Astrocyte (in vitro differentiated cells and primary cell): ENCODE results near the gene SQOR. TPM values are rescaled to one million over a fixed set of nuclear protein-coding genes. Genes with fewer than 3 reads are reported as not detected.

Source experiments
- DNase-seq: peaks from one replicate; pipeline ENCODE4 v3.0.0-alpha.2; 2010; ENCODE audit warnings: low read depth
- FAIRE-seq: peaks from 2 replicates; lab custom pipeline; 2011; peaks lifted over from hg19 to GRCh38; lab: Jason Lieb, UNC
- H2AFZ ChIP-seq: 2 replicates; pipeline ENCODE4 v1.6.0; 2012; ENCODE audit warnings: low read depth, low read length, inconsistent platforms
- H3K27ac ChIP-seq: 2 replicates; pipeline ENCODE4 v1.5.1; 2011; ENCODE audit warnings: low read depth, low read length, inconsistent platforms
- H3K27me3 ChIP-seq: 2 replicates; pipeline ENCODE4 v1.6.0; 2011; ENCODE audit warnings: low read length, inconsistent platforms; ENCODE audit not compliant: insufficient read depth
- H3K36me3 ChIP-seq: 2 replicates; pipeline ENCODE4 v1.5.1; 2011; ENCODE audit warnings: low read length, inconsistent platforms; ENCODE audit not compliant: insufficient read depth
- H3K4me1 ChIP-seq: 2 replicates; pipeline ENCODE4 v1.5.1; 2011; ENCODE audit warnings: low read length, inconsistent platforms; ENCODE audit not compliant: insufficient read depth
- H3K4me2 ChIP-seq: 2 replicates; pipeline ENCODE4 v1.6.0; 2012; ENCODE audit warnings: low read length, inconsistent platforms
- H3K4me3 ChIP-seq: 2 replicates; pipeline ENCODE4 v1.5.1; 2011; ENCODE audit warnings: low read depth, mild to moderate bottlenecking, low read length, inconsistent platforms; ENCODE audit not compliant: insufficient read depth
- H3K79me2 ChIP-seq: 2 replicates; pipeline ENCODE4 v1.6.0; 2012; ENCODE audit warnings: mild to moderate bottlenecking, low read length, inconsistent platforms; ENCODE audit not compliant: insufficient read depth
- H3K9ac ChIP-seq: 2 replicates; pipeline ENCODE4 v1.6.0; 2012; ENCODE audit warnings: mild to moderate bottlenecking, low read length, inconsistent platforms
- H3K9me3 ChIP-seq: 2 replicates; pipeline ENCODE4 v1.5.1; 2012; ENCODE audit warnings: low read depth, mild to moderate bottlenecking, low read length, inconsistent platforms; ENCODE audit not compliant: insufficient read depth
- H4K20me1 ChIP-seq: 2 replicates; pipeline ENCODE4 v1.6.0; 2012; ENCODE audit warnings: low read length, inconsistent platforms; ENCODE audit not compliant: insufficient read depth
- H3K27ac Mint-ChIP-seq: one replicate; pipeline ENCODE4 v1.8.0; 2021; ENCODE audit warnings: mild to moderate bottlenecking, mixed read lengths; ENCODE audit not compliant: unreplicated experiment
- H3K27me3 Mint-ChIP-seq: one replicate; pipeline ENCODE4 v1.8.0; 2021; ENCODE audit warnings: low read depth, mixed read lengths; ENCODE audit not compliant: unreplicated experiment
- H3K36me3 Mint-ChIP-seq: one replicate; pipeline ENCODE4 v1.8.0; 2021; ENCODE audit warnings: low read depth, mixed read lengths; ENCODE audit not compliant: unreplicated experiment
- H3K4me1 Mint-ChIP-seq: one replicate; pipeline ENCODE4 v1.8.0; 2021; ENCODE audit warnings: low read depth, mixed read lengths; ENCODE audit not compliant: unreplicated experiment
- H3K4me3 Mint-ChIP-seq: one replicate; pipeline ENCODE4 v1.8.0; 2021; ENCODE audit warnings: mild to moderate bottlenecking, moderate library complexity, mixed read lengths; ENCODE audit not compliant: unreplicated experiment
- H3K9me3 Mint-ChIP-seq: one replicate; pipeline ENCODE4 v1.8.0; 2021; ENCODE audit warnings: mild to moderate bottlenecking, mixed read lengths; ENCODE audit not compliant: unreplicated experiment
- EZH2 ChIP-seq: IDR thresholded peaks from 2 replicates; pipeline ENCODE4 v1.6.1; 2012; ENCODE audit warnings: mild to moderate bottlenecking, low read length, inconsistent platforms; ENCODE audit not compliant: insufficient read depth
- total RNA-seq: library from RNA; stranded (reverse); gene quantifications from 2 replicates; pipeline ENCODE4 v1.2.1, GENCODE V29; 2021
- TF ChIP-seq, protein P1 (sequence below): IDR thresholded peaks from 2 replicates; pipeline ENCODE4 v1.5.1; 2011; ENCODE audit warnings: low read depth, mild to moderate bottlenecking, inconsistent platforms, low read length, moderate library complexity; ENCODE audit not compliant: insufficient read depth

Gene SQOR
- total RNA-seq, 1 donor from 2014 or later, result 4.0 TPM

DNA sequence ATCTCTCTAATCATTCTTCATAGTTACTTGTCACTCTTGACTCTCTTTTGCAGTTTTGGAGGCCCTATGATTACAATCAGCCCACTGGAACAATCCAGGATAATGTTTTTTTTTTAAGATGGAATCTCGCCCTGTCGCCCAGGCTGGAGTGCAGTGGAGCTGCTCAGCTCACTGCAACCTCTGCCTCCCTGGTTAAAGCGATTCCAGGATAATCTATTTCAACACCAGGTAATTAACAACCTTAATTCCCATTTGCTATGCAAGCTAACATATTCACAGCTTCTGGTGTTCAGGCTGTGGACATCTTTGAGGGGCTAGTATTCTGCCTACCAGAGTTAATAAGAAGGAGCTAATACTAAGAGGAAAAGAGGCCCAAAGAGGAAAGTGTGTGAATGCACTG is 48.7 kb upstream of the SQOR start:
- Histone ChIP-seq H3K4me1 (peaks cover 20% of the 10 kb centered on the region), H3K4me2 (peak overlapping the region; percentile 88), H3K9ac (peak overlapping the region; percentile 94), H4K20me1 (no peaks in the 10 kb centered on the region), H3K36me3 (no peaks in the 10 kb centered on the region), H3K9me3 (no peaks in the 10 kb centered on the region), H3K79me2 (peaks cover 36% of the 10 kb centered on the region), H3K27me3 (no peaks in the 10 kb centered on the region), H3K4me3 (peak overlapping the region; percentile 99), H3K27ac (peak overlapping the region; percentile 97), H2AFZ (no peak overlapping the region)
- Mint-ChIP-seq H3K9me3 (no peaks in the 10 kb centered on the region), H3K36me3 (no peaks in the 10 kb centered on the region), H3K27me3 (no peaks in the 10 kb centered on the region), H3K4me1 (peaks cover 17% of the 10 kb centered on the region), H3K4me3 (peak overlapping the region; percentile 96), H3K27ac (peak overlapping the region; percentile 100)
- DNase-seq (no peak), FAIRE-seq (no peak)
- no peak for TF ChIP-seq EZH2
- TF ChIP-seq, protein P1, sequence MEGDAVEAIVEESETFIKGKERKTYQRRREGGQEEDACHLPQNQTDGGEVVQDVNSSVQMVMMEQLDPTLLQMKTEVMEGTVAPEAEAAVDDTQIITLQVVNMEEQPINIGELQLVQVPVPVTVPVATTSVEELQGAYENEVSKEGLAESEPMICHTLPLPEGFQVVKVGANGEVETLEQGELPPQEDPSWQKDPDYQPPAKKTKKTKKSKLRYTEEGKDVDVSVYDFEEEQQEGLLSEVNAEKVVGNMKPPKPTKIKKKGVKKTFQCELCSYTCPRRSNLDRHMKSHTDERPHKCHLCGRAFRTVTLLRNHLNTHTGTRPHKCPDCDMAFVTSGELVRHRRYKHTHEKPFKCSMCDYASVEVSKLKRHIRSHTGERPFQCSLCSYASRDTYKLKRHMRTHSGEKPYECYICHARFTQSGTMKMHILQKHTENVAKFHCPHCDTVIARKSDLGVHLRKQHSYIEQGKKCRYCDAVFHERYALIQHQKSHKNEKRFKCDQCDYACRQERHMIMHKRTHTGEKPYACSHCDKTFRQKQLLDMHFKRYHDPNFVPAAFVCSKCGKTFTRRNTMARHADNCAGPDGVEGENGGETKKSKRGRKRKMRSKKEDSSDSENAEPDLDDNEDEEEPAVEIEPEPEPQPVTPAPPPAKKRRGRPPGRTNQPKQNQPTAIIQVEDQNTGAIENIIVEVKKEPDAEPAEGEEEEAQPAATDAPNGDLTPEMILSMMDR, result no peak

- no peak for DNase-seq
- no peaks in the 10 kb centered on the region for H3K36me3 ChIP-seq
- Mint-ChIP-seq H3K36me3 (no peaks in the 10 kb centered on the region), H3K4me3 (peak overlapping the region; percentile 96), H3K27me3 (no peaks in the 10 kb centered on the region), H3K27ac (peak overlapping the region; percentile 100), H3K4me1 (peaks cover 17% of the 10 kb centered on the region), H3K9me3 (no peaks in the 10 kb centered on the region)
- FAIRE-seq, result no peak
- H4K20me1 ChIP-seq, result no peaks in the 10 kb centered on the region
- no peaks in the 10 kb centered on the region for H3K9me3 ChIP-seq
- peak overlapping the region; percentile 88 for H3K4me2 ChIP-seq
- peak overlapping the region; percentile 87 for H2AFZ ChIP-seq
- no peaks in the 10 kb centered on the region for H3K27me3 ChIP-seq
- peak overlapping the region; percentile 97 for H3K27ac ChIP-seq
- peak overlapping the region; percentile 99 for H3K4me3 ChIP-seq
- H3K4me1 ChIP-seq, result peaks cover 20% of the 10 kb centered on the region
- TF ChIP-seq, protein P1, result no peak
- TF ChIP-seq EZH2, result no peak
- peaks cover 41% of the 10 kb centered on the region for H3K79me2 ChIP-seq
- H3K9ac ChIP-seq, result peak overlapping the region; percentile 94
Observed at GRCh38 chr15:45586601-45587094, 48.2 kb upstream of the SQOR start.

GRCh38 chr15:45587095-45587862 is 47.5 kb upstream of the SQOR start, which contains the start of gene BLOC1S6:
Gene BLOC1S6, plus strand, starts transcription at chr15:45587379. Its CDS starts 65 bp downstream, at chr15:45587444.
- no peaks in the 10 kb centered on the region for H4K20me1 ChIP-seq
- Mint-ChIP-seq H3K4me1 (peaks cover 17% of the 10 kb centered on the region), H3K4me3 (peak within 1 kb of the TSS; percentile 96), H3K9me3 (no peaks in the 10 kb centered on the region), H3K27ac (peak within 1 kb of the TSS; percentile 100), H3K36me3 (no peaks in the 10 kb centered on the region), H3K27me3 (no peaks in the 10 kb centered on the region)
- no peak for TF ChIP-seq EZH2
- TF ChIP-seq, protein P1, result no peak
- H3K79me2 ChIP-seq, result peaks cover 47% of the 10 kb centered on the region
- peak within 1 kb of the TSS; percentile 97 for H3K27ac ChIP-seq
- H3K27me3 ChIP-seq, result no peaks in the 10 kb centered on the region
- peaks cover 20% of the 10 kb centered on the region for H3K4me1 ChIP-seq
- DNase-seq (peak; percentile 90), FAIRE-seq (no peak)
- H2AFZ ChIP-seq, result peak within 1 kb of the TSS; percentile 87
- H3K4me3 ChIP-seq, result peak within 1 kb of the TSS; percentile 99
- H3K9me3 ChIP-seq, result no peaks in the 10 kb centered on the region
- H3K9ac ChIP-seq, result peak within 1 kb of the TSS; percentile 94
- peak within 1 kb of the TSS; percentile 88 for H3K4me2 ChIP-seq
- no peaks in the 10 kb centered on the region for H3K36me3 ChIP-seq
